IPS-18c (cell line): ENCODE measurements around the gene SLC29A1.

Experiments
- H3K4me3 ChIP-seq: 2 replicates; pipeline ENCODE4 v1.7.0; 2013; ENCODE audit warnings: low read depth, mild to moderate bottlenecking, low read length, moderate library complexity; ENCODE audit not compliant: insufficient read depth
- H3K9me3 ChIP-seq: one replicate; pipeline ENCODE4 v1.6.1; 2013; ENCODE audit warnings: mild to moderate bottlenecking, low read length, moderate library complexity; ENCODE audit not compliant: control insufficient read depth, insufficient read depth

SLC29A1 gene

GRCh38 chr6:44217332-44218143 is 5.9 kb upstream of the SLC29A1 start:
- Histone ChIP-seq H3K4me3 (peak overlapping the region; percentile 34; the same call in 1 of the 2 replicates), H3K9me3 (no peaks in the 10 kb centered on the region)

- peak overlapping the region; percentile 32 for H3K4me3 ChIP-seq
Observed at GRCh38 chr6:44219053-44219814, 4.2 kb upstream of the SLC29A1 start.

GRCh38 chr6:44219815-44220784 is 3.3 kb upstream of the SLC29A1 start:
- H3K4me3 ChIP-seq, result peak overlapping the region; percentile 28; the same call in 1 of the 2 replicates
- no peaks in the 10 kb centered on the region for H3K9me3 ChIP-seq

More at GRCh38 chr6:44219053-44219814, 4.2 kb upstream of the SLC29A1 start:
- no peaks in the 10 kb centered on the region for H3K9me3 ChIP-seq

GRCh38 chr6:44220913-44221290 is 2.5 kb upstream of the SLC29A1 start:
- Histone ChIP-seq H3K9me3 (no peaks in the 10 kb centered on the region), H3K4me3 (no peak overlapping the region)

- Histone ChIP-seq H3K4me3 (no peak overlapping the region), H3K9me3 (no peaks in the 10 kb centered on the region)
Observed at GRCh38 chr6:44221291-44221960, 2.0 kb upstream of the SLC29A1 start.

GRCh38 chr6:44221961-44222335 is 1.4 kb upstream of the SLC29A1 start:
- Histone ChIP-seq H3K4me3 (no peak overlapping the region), H3K9me3 (no peaks in the 10 kb centered on the region)

GRCh38 chr6:44222486-44223318 is 693 bp upstream of the SLC29A1 start:
- H3K4me3 ChIP-seq, result peak overlapping the region; percentile 46
- H3K9me3 ChIP-seq, result no peaks in the 10 kb centered on the region

GRCh38 chr6:44224029-44224964 is 902 bp downstream of the SLC29A1 start:
- no peaks in the 10 kb centered on the region for H3K9me3 ChIP-seq
- H3K4me3 ChIP-seq, result peak overlapping the region; percentile 43

GRCh38 chr6:44224965-44225305 is 1.5 kb downstream of the SLC29A1 start:
- H3K9me3 ChIP-seq, result no peaks in the 10 kb centered on the region
- H3K4me3 ChIP-seq, result peak overlapping the region; percentile 43

GRCh38 chr6:44225579-44226325 is 2.4 kb downstream of the SLC29A1 start:
- H3K4me3 ChIP-seq, result peak overlapping the region; percentile 20; the same call in 1 of the 2 replicates
- H3K9me3 ChIP-seq, result no peaks in the 10 kb centered on the region

GRCh38 chr6:44226368-44227147 is 3.2 kb downstream of the SLC29A1 start:
- H3K4me3 ChIP-seq, result peak overlapping the region; percentile 20; the same call in 1 of the 2 replicates
- no peaks in the 10 kb centered on the region for H3K9me3 ChIP-seq

GRCh38 chr6:44227148-44227793 is 3.9 kb downstream of the SLC29A1 start:
- Histone ChIP-seq H3K9me3 (no peaks in the 10 kb centered on the region), H3K4me3 (no peak overlapping the region)

- H3K9me3 ChIP-seq, result no peaks in the 10 kb centered on the region
- H3K4me3 ChIP-seq, result no peak overlapping the region
Observed at GRCh38 chr6:44228031-44228430, 4.6 kb downstream of the SLC29A1 start.
